ENCODE data around the gene FGF22. TPM values are rescaled to one million over a fixed set of nuclear protein-coding genes. Genes with fewer than 3 reads are reported as not detected.

Gene FGF22
- total and polyA plus RNA-seq, 2 of the 13 experiments (the other 11 are each of a cell fraction or from before 2014, with no cell fraction given): 0.24 TPM; not detected in 1

DNA sequence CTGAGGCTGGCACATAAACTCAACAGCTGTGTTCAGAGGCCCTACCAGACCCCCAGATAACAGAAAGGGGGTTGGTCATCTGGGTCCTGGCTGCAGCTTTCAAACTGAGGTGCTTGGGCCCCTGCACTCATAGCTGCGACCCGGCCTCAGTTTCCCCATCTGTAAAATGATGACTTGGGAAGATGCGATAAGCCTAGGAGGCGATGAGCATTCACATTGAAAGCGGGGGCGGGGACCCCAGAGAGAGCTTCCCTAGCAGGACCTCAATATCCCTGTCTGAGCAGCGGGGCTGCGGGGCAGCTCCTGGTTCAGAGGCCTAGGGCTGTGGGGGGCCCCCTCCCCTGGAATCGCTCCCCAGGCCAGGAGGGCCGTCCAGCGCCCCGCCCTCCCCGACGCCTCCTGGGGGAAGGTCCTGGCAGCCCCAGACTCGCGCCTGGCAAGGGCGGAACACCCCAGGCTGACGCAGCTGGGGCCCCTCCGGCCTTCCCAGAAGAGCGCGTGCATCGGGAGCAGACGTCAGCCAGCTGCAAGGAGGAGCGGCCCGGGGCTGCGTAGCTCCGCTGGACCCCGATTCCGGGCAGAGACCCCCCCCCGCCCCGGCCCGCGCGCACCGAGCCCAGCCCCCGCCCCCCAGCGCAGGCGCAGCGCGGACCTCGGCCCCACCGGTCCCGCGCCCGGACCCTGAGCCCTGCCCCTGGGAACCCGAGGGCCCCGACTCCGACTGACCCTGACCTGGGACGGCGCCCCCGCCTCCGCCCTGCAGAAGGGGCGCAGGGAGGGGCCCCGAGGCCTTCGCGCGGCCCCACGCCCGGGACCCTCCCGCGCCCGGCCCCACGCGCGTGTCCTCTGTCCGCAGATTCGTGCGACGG lies 40.0 kb downstream of the FGF22 start (continued):
- TF ChIP-seq ZC3H13 (CRISPR knock-in tag; IDR thresholded peaks at IDR 0.05) (no peak), MED13 (CRISPR knock-in tag; IDR thresholded peaks at IDR 0.05) (no peak), ZNF672 (CRISPR knock-in tag; IDR thresholded peaks at IDR 0.05) (no peak), RNF219 (CRISPR knock-in tag; IDR thresholded peaks at IDR 0.05) (no peak), ZNF589 (CRISPR knock-in tag; conservative IDR thresholded peaks at IDR 0.05) (no peak), NR3C1 (CRISPR knock-in tag; IDR thresholded peaks at IDR 0.05) (no peak), ZNF772 (CRISPR knock-in tag; IDR thresholded peaks at IDR 0.05) (no peak), ZFP90 (CRISPR knock-in tag; IDR thresholded peaks at IDR 0.05; ENCODE audit: borderline replicate concordance) (no peak), ZNF619 (CRISPR knock-in tag; IDR thresholded peaks at IDR 0.05) (no peak), ZNF652 (CRISPR knock-in tag; IDR thresholded peaks at IDR 0.05; ENCODE audit: borderline replicate concordance, low read depth) (no peak), KAT8 (CRISPR knock-in tag; IDR thresholded peaks at IDR 0.05) (no peak), BRCA1 (CRISPR knock-in tag; IDR thresholded peaks at IDR 0.05) (no peak), ZNF12 (CRISPR knock-in tag; IDR thresholded peaks at IDR 0.05) (no peak), TBX2 (CRISPR knock-in tag; IDR thresholded peaks at IDR 0.05; ENCODE audit: borderline replicate concordance) (no peak), NCOA2 (CRISPR knock-in tag; IDR thresholded peaks at IDR 0.05) (no peak), BATF2 (CRISPR knock-in tag; IDR thresholded peaks at IDR 0.05) (no peak)
- TF ChIP-seq, protein P1, sequence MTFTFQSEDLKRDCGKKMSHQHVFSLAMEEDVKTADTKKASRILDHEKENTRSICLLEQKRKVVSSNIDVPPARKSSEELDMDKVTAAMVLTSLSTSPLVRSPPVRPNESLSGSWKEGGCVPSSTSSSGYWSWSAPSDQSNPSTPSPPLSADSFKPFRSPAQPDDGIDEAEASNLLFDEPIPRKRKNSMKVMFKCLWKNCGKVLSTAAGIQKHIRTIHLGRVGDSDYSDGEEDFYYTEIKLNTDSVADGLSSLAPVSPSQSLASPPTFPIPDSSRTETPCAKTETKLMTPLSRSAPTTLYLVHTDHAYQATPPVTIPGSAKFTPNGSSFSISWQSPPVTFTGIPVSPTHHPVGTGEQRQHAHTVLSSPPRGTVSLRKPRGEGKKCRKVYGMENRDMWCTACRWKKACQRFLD (CRISPR knock-in tag; IDR thresholded peaks at IDR 0.05; ENCODE audit: borderline replicate concordance): no peak
- TF ChIP-seq, protein P2, sequence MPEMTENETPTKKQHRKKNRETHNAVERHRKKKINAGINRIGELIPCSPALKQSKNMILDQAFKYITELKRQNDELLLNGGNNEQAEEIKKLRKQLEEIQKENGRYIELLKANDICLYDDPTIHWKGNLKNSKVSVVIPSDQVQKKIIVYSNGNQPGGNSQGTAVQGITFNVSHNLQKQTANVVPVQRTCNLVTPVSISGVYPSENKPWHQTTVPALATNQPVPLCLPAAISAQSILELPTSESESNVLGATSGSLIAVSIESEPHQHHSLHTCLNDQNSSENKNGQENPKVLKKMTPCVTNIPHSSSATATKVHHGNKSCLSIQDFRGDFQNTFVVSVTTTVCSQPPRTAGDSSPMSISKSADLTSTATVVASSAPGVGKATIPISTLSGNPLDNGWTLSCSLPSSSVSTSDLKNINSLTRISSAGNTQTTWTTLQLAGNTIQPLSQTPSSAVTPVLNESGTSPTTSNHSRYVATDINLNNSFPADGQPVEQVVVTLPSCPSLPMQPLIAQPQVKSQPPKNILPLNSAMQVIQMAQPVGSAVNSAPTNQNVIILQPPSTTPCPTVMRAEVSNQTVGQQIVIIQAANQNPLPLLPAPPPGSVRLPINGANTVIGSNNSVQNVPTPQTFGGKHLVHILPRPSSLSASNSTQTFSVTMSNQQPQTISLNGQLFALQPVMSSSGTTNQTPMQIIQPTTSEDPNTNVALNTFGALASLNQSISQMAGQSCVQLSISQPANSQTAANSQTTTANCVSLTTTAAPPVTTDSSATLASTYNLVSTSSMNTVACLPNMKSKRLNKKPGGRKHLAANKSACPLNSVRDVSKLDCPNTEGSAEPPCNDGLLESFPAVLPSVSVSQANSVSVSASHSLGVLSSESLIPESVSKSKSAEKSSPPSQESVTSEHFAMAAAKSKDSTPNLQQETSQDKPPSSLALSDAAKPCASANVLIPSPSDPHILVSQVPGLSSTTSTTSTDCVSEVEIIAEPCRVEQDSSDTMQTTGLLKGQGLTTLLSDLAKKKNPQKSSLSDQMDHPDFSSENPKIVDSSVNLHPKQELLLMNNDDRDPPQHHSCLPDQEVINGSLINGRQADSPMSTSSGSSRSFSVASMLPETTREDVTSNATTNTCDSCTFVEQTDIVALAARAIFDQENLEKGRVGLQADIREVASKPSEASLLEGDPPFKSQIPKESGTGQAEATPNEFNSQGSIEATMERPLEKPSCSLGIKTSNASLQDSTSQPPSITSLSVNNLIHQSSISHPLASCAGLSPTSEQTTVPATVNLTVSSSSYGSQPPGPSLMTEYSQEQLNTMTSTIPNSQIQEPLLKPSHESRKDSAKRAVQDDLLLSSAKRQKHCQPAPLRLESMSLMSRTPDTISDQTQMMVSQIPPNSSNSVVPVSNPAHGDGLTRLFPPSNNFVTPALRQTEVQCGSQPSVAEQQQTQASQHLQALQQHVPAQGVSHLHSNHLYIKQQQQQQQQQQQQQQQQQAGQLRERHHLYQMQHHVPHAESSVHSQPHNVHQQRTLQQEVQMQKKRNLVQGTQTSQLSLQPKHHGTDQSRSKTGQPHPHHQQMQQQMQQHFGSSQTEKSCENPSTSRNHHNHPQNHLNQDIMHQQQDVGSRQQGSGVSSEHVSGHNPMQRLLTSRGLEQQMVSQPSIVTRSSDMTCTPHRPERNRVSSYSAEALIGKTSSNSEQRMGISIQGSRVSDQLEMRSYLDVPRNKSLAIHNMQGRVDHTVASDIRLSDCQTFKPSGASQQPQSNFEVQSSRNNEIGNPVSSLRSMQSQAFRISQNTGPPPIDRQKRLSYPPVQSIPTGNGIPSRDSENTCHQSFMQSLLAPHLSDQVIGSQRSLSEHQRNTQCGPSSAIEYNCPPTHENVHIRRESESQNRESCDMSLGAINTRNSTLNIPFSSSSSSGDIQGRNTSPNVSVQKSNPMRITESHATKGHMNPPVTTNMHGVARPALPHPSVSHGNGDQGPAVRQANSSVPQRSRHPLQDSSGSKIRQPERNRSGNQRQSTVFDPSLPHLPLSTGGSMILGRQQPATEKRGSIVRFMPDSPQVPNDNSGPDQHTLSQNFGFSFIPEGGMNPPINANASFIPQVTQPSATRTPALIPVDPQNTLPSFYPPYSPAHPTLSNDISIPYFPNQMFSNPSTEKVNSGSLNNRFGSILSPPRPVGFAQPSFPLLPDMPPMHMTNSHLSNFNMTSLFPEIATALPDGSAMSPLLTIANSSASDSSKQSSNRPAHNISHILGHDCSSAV (CRISPR knock-in tag; IDR thresholded peaks at IDR 0.05; ENCODE audit: borderline replicate concordance): no peak
